PC-3 (cell line): ENCODE measurements around the gene CLNK. TPM values are rescaled to one million over a fixed set of nuclear protein-coding genes. Genes with fewer than 3 reads are reported as not detected.

Experiments used
- ATAC-seq: fragments of 200-7000 bp; cut with Tn5 transposase; 2 replicates; pipeline ENCODE4 v1.9.1; 2020; ENCODE audit warnings: mild to moderate bottlenecking, moderate library complexity
- BruUV-seq: library from RNA; stranded (reverse); fragments of 400-500 nt; replicated peaks from 2 replicates; lab custom pipeline; 2021; lab: Mats Ljungman, UMichigan
- CTCF ChIA-PET: fragments of 300-600 bp; sonication (Branson Sonifier 250); formaldehyde crosslinking; loops from one replicate; lab custom pipeline; 2022; ENCODE audit warnings: antibody characterized with exemption; lab: Charles Lee
- POLR2A ChIA-PET: fragments of 300-600 bp; sonication (Branson Sonifier 250); formaldehyde crosslinking; loops from one replicate; lab custom pipeline; 2022; ENCODE audit warnings: antibody characterized with exemption; ENCODE audit not compliant: unreplicated experiment; lab: Charles Lee
- DNase-seq: peaks from one replicate; pipeline ENCODE4 v3.0.0-alpha.2; 2015
- H2AFZ ChIP-seq: fragments of 300-600 bp; sonication (generic); 2 replicates; pipeline ENCODE4 v1.6.0; 2016; ENCODE audit warnings: antibody characterized with exemption, low read length
- H3F3A ChIP-seq: fragments of 300-600 bp; sonication (generic); one replicate; pipeline ENCODE4 v1.6.0; 2017; ENCODE audit warnings: antibody characterized with exemption, low read length, control low read depth, mild to moderate bottlenecking; ENCODE audit not compliant: unreplicated experiment
- H3K27ac ChIP-seq: fragments of 300-600 bp; sonication (generic); 2 replicates; pipeline ENCODE4 v1.5.1; 2016; ENCODE audit warnings: mild to moderate bottlenecking, low read length
- H3K27me3 ChIP-seq: fragments of 300-600 bp; sonication (generic); 2 replicates; pipeline ENCODE4 v1.6.1; 2016; ENCODE audit warnings: low read length, mixed read lengths
- H3K36me3 ChIP-seq: fragments of 300-600 bp; sonication (generic); 2 replicates; pipeline ENCODE4 v1.6.1; 2016; ENCODE audit warnings: low read depth, mixed run types, low read length, mixed read lengths
- H3K4me1 ChIP-seq: fragments of 300-600 bp; sonication (generic); 2 replicates; pipeline ENCODE4 v1.5.1; 2016; ENCODE audit warnings: low read length; ENCODE audit not compliant: insufficient read depth
- H3K4me2 ChIP-seq: fragments of 300-600 bp; sonication (generic); 2 replicates; pipeline ENCODE4 v1.6.0; 2016; ENCODE audit warnings: low read length
- H3K4me3 ChIP-seq: fragments of 300-600 bp; sonication (generic); 2 replicates; pipeline ENCODE4 v1.5.1; 2016; ENCODE audit warnings: mild to moderate bottlenecking, low read length, mixed read lengths
- H3K79me2 ChIP-seq: fragments of 300-600 bp; sonication (generic); 2 replicates; pipeline ENCODE4 v1.6.1; 2017; ENCODE audit warnings: low read length, mixed read lengths
- H3K9ac ChIP-seq: fragments of 300-600 bp; sonication (generic); 2 replicates; pipeline ENCODE4 v1.6.0; 2016; ENCODE audit warnings: mild to moderate bottlenecking, low read length
- H3K9me2 ChIP-seq: fragments of 300-600 bp; sonication (generic); replicated peaks from 2 replicates; pipeline ENCODE4 v1.6.1; 2016; ENCODE audit warnings: mixed run types, low read length, mixed read lengths
- H3K9me3 ChIP-seq: fragments of 300-600 bp; sonication (generic); 2 replicates; pipeline ENCODE4 v1.6.1; 2016; ENCODE audit warnings: low read length, mixed read lengths
- H4K20me1 ChIP-seq: fragments of 300-600 bp; sonication (generic); 2 replicates; pipeline ENCODE4 v1.6.1; 2016; ENCODE audit warnings: low read length, mixed read lengths
- EZH2 ChIP-seq: fragments of 300-600 bp; sonication (generic); IDR thresholded peaks from one replicate; pipeline ENCODE4 v1.6.1; 2017; ENCODE audit warnings: antibody characterized with exemption, mild to moderate bottlenecking, low read length; ENCODE audit not compliant: unreplicated experiment
- EZH2phosphoT487 ChIP-seq: fragments of 300-600 bp; sonication (generic); IDR thresholded peaks from 2 replicates; pipeline ENCODE4 v1.6.1; 2018; ENCODE audit warnings: mild to moderate bottlenecking, antibody characterized with exemption, low read length, borderline replicate concordance
- intact Hi-C: fragments of 100-400 bp; cut with micrococcal nuclease; formaldehyde crosslinking; loops from 2 replicates; pipeline ENCODE4 v1.9.0; 2023
- total RNA-seq: library from RNA; depleted of rRNA; stranded (reverse); fragments of >200 nt; gene quantifications from 2 replicates; pipeline ENCODE4 v1.2.3, GENCODE V29; 2014
- TF ChIP-seq, protein P1 (sequence below): fragments of 300-600 bp; sonication (generic); conservative IDR thresholded peaks from 2 replicates; pipeline ENCODE4 v1.5.1; 2017; ENCODE audit warnings: antibody characterized with exemption, low read depth, mild to moderate bottlenecking, low read length

Gene CLNK
- total RNA-seq, 1 experiment from 2014 or later, result not detected

GRCh38 chr4:10532155-10532554 is 152.4 kb downstream of the CLNK start:
- H4K20me1 ChIP-seq, result no peaks in the 10 kb centered on the region
- BruUV-seq, result no TSS peak
- no peak for ATAC-seq
- H3K79me2 ChIP-seq, result no peaks in the 10 kb centered on the region
- no peak overlapping the region for H2AFZ ChIP-seq
- no peaks in the 10 kb centered on the region for H3K9me3 ChIP-seq
- no peak overlapping the region for H3K4me2 ChIP-seq
- H3K27me3 ChIP-seq, result peaks cover 12% of the 10 kb centered on the region; the same call in 1 of the 2 replicates
- CTCF ChIA-PET, result interaction anchor here (0.5 kb wide), 1 partner anchor 49 kb away, joined by 3 read pairs; no protein-coding TSS in a partner anchor
- TF ChIP-seq EZH2phosphoT487, result no peak
- no peak for TF ChIP-seq EZH2
- TF ChIP-seq, protein P1, sequence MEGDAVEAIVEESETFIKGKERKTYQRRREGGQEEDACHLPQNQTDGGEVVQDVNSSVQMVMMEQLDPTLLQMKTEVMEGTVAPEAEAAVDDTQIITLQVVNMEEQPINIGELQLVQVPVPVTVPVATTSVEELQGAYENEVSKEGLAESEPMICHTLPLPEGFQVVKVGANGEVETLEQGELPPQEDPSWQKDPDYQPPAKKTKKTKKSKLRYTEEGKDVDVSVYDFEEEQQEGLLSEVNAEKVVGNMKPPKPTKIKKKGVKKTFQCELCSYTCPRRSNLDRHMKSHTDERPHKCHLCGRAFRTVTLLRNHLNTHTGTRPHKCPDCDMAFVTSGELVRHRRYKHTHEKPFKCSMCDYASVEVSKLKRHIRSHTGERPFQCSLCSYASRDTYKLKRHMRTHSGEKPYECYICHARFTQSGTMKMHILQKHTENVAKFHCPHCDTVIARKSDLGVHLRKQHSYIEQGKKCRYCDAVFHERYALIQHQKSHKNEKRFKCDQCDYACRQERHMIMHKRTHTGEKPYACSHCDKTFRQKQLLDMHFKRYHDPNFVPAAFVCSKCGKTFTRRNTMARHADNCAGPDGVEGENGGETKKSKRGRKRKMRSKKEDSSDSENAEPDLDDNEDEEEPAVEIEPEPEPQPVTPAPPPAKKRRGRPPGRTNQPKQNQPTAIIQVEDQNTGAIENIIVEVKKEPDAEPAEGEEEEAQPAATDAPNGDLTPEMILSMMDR, result no peak
- no peak overlapping the region for H3K4me3 ChIP-seq
- POLR2A ChIA-PET, result no interaction called here
- H3K36me3 ChIP-seq, result no peaks in the 10 kb centered on the region
- no peak for DNase-seq
- H3K27ac ChIP-seq, result no peak overlapping the region
- H3K9me2 ChIP-seq, result no peaks in the 10 kb centered on the region
- no peak overlapping the region for H3K9ac ChIP-seq
- H3F3A ChIP-seq, result no peaks in the 10 kb centered on the region
- H3K4me1 ChIP-seq, result 0 out of 2 replicates have a peak, but pooled peaks cover 11% of the 10 kb centered on the region
- intact Hi-C loops, result loop anchor here (10.0 kb wide), 1 partner anchor 767 kb away; no protein-coding TSS in a partner anchor

GRCh38 chr4:10530137-10530786 is 154.3 kb downstream of the CLNK start:
- H3K9ac ChIP-seq, result no peak overlapping the region
- H3K9me3 ChIP-seq, result no peaks in the 10 kb centered on the region
- no peak overlapping the region for H3K4me3 ChIP-seq
- CTCF ChIA-PET, result no interaction called here
- peaks cover 12% of the 10 kb centered on the region; the same call in 1 of the 2 replicates for H3K27me3 ChIP-seq
- H3K27ac ChIP-seq, result no peak overlapping the region
- H3K4me2 ChIP-seq, result no peak overlapping the region
- H3K4me1 ChIP-seq, result peaks cover 17% of the 10 kb centered on the region; the same call in 1 of the 2 replicates
- ATAC-seq (no peak), DNase-seq (no peak)
- no TSS peak for BruUV-seq
- H3K36me3 ChIP-seq, result no peaks in the 10 kb centered on the region
- POLR2A ChIA-PET, result no interaction called here
- H3F3A ChIP-seq, result no peaks in the 10 kb centered on the region
- H3K79me2 ChIP-seq, result no peaks in the 10 kb centered on the region
- no peaks in the 10 kb centered on the region for H4K20me1 ChIP-seq
- no peak overlapping the region for H2AFZ ChIP-seq
- TF ChIP-seq EZH2, result no peak
- TF ChIP-seq EZH2phosphoT487, result no peak
- TF ChIP-seq, protein P1, result no peak
- no peaks in the 10 kb centered on the region for H3K9me2 ChIP-seq
- intact Hi-C loops, result loop anchor here (10.0 kb wide), 1 partner anchor 765 kb away; no protein-coding TSS in a partner anchor
